Epithelial cell of esophagus (primary cell): ENCODE results near the gene FBXO8.

ENCODE experiments used
- DNase-seq: peaks from one replicate; pipeline ENCODE4 v3.0.0; 2010; ENCODE audit warnings: low read depth
- H3K4me3 ChIP-seq: 2 replicates; pipeline ENCODE4 v1.5.1; 2011; ENCODE audit warnings: mild to moderate bottlenecking, low read length, control low read depth
- TF ChIP-seq, protein P1 (sequence below): IDR thresholded peaks from 2 replicates; pipeline ENCODE4 v1.5.1; 2011; ENCODE audit warnings: low read depth, mild to moderate bottlenecking, low read length, control low read depth, inconsistent platforms; ENCODE audit not compliant: insufficient read depth; ENCODE audit errors: missing control alignments

FBXO8 gene

DNA sequence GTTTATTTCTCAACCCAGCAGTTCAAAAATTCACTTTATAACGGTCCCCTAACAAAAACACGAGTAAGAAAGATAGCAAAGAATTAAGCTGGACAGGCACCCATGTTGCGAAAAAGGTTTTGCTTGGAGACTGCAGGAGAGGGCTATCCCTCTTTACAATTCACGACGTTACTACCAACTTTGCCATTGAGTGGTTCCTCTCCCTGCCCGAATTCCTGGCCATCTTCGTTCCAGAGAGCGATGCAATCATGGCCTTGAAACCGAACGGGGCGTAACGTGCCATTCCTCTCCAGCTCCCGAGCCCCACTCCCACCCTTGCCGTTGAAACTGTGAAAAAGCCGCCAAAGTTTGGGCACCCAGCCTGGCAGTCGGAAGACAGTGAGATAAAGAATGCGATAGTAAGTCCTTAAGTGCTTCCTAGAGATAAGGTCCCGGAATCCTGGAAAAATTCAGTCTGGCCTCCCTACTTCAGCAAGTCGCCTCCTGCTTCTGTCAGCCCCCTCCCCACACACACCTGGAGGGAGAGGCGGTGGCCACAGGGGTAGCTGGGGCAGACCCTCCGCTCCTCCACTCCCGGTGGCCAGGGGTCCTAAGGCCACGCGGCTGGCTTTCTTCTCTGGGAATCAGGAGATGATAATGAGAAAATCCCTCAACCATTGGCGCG lies 65.2 kb downstream of the FBXO8 start:
- DNase-seq: no peak
- H3K4me3 ChIP-seq: no peak overlapping the region
- TF ChIP-seq, protein P1, sequence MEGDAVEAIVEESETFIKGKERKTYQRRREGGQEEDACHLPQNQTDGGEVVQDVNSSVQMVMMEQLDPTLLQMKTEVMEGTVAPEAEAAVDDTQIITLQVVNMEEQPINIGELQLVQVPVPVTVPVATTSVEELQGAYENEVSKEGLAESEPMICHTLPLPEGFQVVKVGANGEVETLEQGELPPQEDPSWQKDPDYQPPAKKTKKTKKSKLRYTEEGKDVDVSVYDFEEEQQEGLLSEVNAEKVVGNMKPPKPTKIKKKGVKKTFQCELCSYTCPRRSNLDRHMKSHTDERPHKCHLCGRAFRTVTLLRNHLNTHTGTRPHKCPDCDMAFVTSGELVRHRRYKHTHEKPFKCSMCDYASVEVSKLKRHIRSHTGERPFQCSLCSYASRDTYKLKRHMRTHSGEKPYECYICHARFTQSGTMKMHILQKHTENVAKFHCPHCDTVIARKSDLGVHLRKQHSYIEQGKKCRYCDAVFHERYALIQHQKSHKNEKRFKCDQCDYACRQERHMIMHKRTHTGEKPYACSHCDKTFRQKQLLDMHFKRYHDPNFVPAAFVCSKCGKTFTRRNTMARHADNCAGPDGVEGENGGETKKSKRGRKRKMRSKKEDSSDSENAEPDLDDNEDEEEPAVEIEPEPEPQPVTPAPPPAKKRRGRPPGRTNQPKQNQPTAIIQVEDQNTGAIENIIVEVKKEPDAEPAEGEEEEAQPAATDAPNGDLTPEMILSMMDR: no peak

DNA sequence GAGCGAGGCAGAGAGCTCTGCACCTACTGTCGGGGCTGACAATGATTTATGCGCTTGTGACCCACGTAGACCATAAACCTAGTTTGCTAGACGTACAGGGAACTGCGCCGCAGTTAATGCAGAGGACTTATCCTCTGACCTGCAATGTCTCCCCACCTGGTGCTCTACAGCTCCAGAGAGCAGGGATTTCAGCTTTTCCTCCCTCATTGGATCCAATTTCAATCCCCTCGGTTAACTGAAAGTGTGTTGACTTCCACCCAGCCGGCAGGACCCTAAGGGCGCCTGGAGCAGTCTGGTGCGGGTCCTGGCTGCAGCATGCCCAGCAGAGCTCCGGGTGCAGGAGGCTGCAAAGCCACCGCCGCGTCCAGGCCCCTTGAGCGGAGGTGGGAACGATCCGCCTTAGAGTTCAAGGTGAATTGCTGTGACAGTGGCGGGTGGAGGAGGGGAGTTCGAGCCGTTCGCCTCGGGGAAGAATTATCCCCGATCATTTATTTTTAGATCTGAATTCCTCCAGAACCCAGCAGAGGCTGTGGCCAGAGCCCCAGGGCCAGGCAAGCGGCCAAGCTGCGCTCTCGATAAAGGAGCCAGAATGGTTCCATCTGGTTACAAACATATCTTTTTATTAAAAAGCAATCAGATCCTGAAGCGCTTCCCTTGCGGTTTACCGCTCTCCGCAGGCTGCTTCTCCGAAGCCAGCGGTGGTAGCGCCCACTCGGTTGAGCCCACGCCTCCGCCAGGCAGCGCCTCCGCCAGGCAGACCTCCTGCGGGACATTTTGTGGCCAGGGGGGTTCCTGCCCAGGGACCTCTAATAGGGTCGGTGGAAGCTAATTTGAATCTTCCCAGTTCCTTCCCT lies 66.0 kb downstream of the FBXO8 start:
- no peak overlapping the region for H3K4me3 ChIP-seq
- TF ChIP-seq, protein P1: no peak
- no peak for DNase-seq

DNA sequence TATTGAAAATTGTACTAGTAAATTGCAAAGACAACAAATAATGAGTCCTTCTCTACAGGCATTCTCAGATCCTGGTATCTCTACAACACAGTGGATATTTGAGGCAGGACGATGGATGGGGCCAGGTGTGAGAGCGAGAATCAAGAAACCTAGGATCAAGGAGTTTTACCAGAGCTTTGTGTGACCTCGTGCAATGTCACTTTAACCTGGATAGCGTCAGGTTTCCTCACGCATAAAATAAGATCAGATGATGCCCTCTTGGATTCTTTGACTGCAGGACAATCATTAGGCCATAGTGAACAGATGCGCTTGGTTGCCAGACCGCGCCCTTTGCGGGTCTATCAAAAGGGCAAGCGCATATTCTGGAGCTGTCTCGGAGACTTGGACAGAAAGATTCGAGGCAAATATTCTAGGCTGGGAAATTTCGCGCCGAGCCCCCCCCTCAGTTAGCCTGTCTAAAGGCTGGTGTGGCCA lies 66.6 kb downstream of the FBXO8 start:
- no peak overlapping the region for H3K4me3 ChIP-seq
- TF ChIP-seq, protein P1: no peak

DNA sequence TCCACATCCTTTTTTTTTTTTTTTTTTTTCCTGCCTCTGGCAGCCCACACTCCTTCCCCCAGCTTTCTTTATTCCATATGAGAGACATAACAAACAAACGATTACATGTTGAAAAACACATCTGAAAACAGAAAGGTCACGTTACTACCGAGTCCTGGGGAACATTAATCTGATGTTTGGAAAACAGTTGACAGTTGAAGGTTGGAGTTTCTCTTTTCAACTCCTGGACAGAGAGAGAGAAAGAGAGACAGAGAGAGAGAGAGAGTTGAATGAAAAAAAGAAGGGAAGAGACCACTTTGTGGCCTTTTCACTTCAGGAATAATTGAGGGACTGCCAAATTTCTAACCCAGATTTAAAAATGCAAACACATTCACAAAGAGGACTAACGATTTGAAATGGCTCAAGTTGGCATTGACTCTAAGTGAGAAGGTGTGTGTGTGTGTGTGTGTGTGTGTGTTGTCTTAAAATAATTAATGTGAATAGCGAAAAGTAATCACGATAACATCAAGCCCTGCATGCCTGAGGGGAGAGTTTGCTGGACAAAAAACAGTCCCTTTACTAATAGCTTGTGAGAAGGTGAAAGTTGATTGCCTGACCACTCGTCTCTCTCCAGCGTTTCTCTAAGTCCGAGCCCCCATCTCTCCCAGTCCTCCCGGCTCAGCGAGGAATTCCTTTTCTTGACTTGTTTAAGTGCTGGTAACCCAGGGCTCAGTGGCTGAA lies 67.3 kb downstream of the FBXO8 start:
- TF ChIP-seq, protein P1: no peak
- H3K4me3 ChIP-seq: no peak overlapping the region
- no peak for DNase-seq

More for the DNA sequence above, 66.6 kb downstream of the FBXO8 start:
- no peak for DNase-seq

DNA sequence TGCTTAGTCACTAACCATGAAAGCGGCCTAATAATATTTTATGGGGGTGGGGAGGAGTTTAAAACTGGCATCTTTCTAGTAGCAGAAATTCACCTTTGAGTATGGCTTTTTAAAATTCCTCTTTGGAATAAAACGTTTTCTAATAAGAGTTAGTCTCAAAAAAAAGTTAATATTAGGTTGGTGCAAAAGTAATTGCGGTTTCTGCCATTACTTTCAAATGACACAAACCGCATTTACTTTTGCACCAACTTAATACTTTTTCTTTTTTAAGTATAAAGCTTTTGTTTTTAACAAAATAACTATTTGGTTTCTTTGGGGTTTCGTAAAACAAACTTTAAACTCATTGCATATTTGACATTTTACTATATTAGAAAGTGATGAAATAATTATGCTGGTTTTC lies 68.4 kb downstream of the FBXO8 start:
- H3K4me3 ChIP-seq: no peak overlapping the region
- TF ChIP-seq, protein P1: no peak
- DNase-seq: no peak

DNA sequence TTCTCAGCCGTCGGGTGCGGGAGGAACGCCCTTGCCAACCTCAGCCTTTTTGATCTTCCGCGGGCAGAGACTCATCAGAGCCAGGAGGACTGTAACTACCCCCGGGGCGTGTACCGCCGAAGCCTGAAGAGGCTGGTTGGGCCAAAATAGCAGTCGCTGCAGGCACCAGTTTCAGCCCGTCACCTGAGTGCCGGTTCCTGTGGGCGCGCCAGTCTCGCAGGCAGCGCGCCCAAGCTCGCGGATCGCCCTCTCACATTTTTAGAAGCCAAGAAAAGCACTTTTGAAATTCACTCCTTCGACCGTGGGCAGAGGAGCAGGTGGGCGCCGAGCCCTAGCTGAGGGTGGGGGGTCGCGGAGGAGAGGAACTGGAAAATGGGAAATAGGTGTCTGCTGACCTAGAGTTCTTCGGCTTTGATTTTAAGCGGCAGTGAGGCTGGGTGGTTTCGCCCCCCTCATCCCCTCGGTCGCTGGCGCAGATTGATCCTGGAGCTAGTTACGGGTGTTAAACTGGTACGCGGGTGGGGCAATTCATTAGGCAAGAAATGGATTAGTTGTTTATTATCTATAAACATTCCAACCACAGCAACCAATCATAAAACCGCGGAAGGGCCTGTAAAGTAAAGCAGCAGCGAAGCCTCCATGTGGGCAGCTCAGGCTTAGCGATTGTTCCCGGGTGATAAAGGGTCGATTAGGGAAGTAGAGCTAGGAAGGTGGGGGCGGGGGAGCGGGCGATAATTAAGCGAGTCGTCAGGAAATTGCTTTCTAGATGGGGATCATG lies 69.2 kb downstream of the FBXO8 start:
- H3K4me3 ChIP-seq: peak overlapping the region; percentile 10
- DNase-seq: peak; percentile 47
- TF ChIP-seq, protein P1: no peak
